ENCODE data around the gene RNF181. TPM values are rescaled to one million over a fixed set of nuclear protein-coding genes. Genes with fewer than 3 reads are reported as not detected.
A peak's percentile ranks its signal among the peaks of the same experiment; 100 is the strongest.

The RNF181 gene
- total and polyA plus RNA-seq, 2 of the 13 experiments (the other 11 are each of a cell fraction or from before 2014, with no cell fraction given) = 224 to 578 TPM

- TF ChIP-seq ZBTB14 (CRISPR knock-in tag; IDR thresholded peaks at IDR 0.05) = 0 out of 2 replicates have a peak, but pooled peaks have one; percentile 7
- TF ChIP-seq TBP (CRISPR knock-in tag; IDR thresholded peaks at IDR 0.05) = no peak
- TF ChIP-seq ZNF792 (CRISPR knock-in tag; IDR thresholded peaks at IDR 0.05) = peak; percentile 69; the same call in 1 of the 2 replicates
- TF ChIP-seq ZBED4 (CRISPR knock-in tag; IDR thresholded peaks at IDR 0.05; ENCODE audit: borderline replicate concordance) = peak; percentile 45; the same call in 1 of the 2 replicates
- TF ChIP-seq ATF4 (CRISPR knock-in tag; IDR thresholded peaks at IDR 0.05) = 0 out of 4 replicates have a peak, but pooled peaks of 1 of the 2 experiments have one; percentile 19
- peak; percentile 90 for TF ChIP-seq HNF4G (IDR thresholded peaks at IDR 0.05; ENCODE audit: borderline replicate concordance, low read depth, low read length)
- no peak; the same call in 1 of the 2 replicates for TF ChIP-seq HNF4G (CRISPR knock-in tag; IDR thresholded peaks at IDR 0.05; ENCODE audit: borderline replicate concordance, low read depth)
- no peak for TF ChIP-seq ATF7 (IDR thresholded peaks at IDR 0.05)
- TF ChIP-seq ATF7 (CRISPR knock-in tag; IDR thresholded peaks at IDR 0.05) = peak; percentile 28; the same call in 1 of the 2 replicates
- TF ChIP-seq FUBP1 (CRISPR knock-in tag; IDR thresholded peaks at IDR 0.05; ENCODE audit: borderline replicate concordance) = no peak
- TF ChIP-seq ZFP1 (CRISPR knock-in tag; IDR thresholded peaks at IDR 0.05) = no peak
- TF ChIP-seq YEATS2 (CRISPR knock-in tag; IDR thresholded peaks at IDR 0.05; ENCODE audit: borderline replicate concordance) = 0 out of 2 replicates have a peak, but pooled peaks have one; percentile 25
- no peak for TF ChIP-seq KLF9 (CRISPR knock-in tag; IDR thresholded peaks at IDR 0.05; ENCODE audit: low read depth)
- TF ChIP-seq ZNF788 (CRISPR knock-in tag; IDR thresholded peaks at IDR 0.05; ENCODE audit: borderline replicate concordance) = 0 out of 2 replicates have a peak, but pooled peaks have one; percentile 76
- 0 out of 2 replicates have a peak, but pooled peaks have one; percentile 11 for TF ChIP-seq ZNF598 (CRISPR knock-in tag; IDR thresholded peaks at IDR 0.05; ENCODE audit: borderline replicate concordance)
- TF ChIP-seq POLR2G (IDR thresholded peaks at IDR 0.05; ENCODE audit: low read depth, low read length) = no peak
- 0 out of 2 replicates have a peak, but pooled peaks have one; percentile 21 for TF ChIP-seq ZNF749 (CRISPR knock-in tag; IDR thresholded peaks at IDR 0.05; ENCODE audit: borderline replicate concordance)
- TF ChIP-seq NCOR1 (IDR thresholded peaks at IDR 0.05; ENCODE audit: borderline replicate concordance, low read length) = peak; percentile 67
- TF ChIP-seq MAFF (IDR thresholded peaks at IDR 0.05; ENCODE audit: low read depth, low read length) = no peak
- no peak for TF ChIP-seq PAX8 (CRISPR knock-in tag; IDR thresholded peaks at IDR 0.05; ENCODE audit: borderline replicate concordance)
- TF ChIP-seq PAWR (CRISPR knock-in tag; IDR thresholded peaks at IDR 0.05; ENCODE audit: borderline replicate concordance) = 0 out of 2 replicates have a peak, but pooled peaks have one; percentile 61
- TF ChIP-seq PCBP1 (IDR thresholded peaks at IDR 0.05; ENCODE audit: borderline replicate concordance, low read depth, low read length) = peak; percentile 92
These were observed 6.4 kb downstream of the RNF181 start (continued) for GRCh38 chr2:85601771-85602475.
